H1 (cell line): Measurements from ENCODE around the gene KCNJ9. TPM values are rescaled to one million over a fixed set of nuclear protein-coding genes. Genes with fewer than 3 reads are reported as not detected.

Experiments
- CHD7 ChIP-seq: fragments of 300-600 bp; sonication (generic); IDR thresholded peaks from 2 replicates; pipeline ENCODE4 v1.7.1; 2012; ENCODE audit warnings: low read length, moderate library complexity, mild to moderate bottlenecking, inconsistent platforms; ENCODE audit not compliant: insufficient replicate concordance
- GTF2F1 ChIP-seq: IDR thresholded peaks from 2 replicates; pipeline ENCODE4 v1.6.1; 2012; ENCODE audit warnings: low read depth, low read length, improper control_type of control experiment, borderline replicate concordance
- NRF1 ChIP-seq: IDR thresholded peaks from 2 replicates; pipeline ENCODE4 v1.6.1; 2011; ENCODE audit warnings: mild to moderate bottlenecking, low read depth, low read length, improper control_type of control experiment
- RAD21 ChIP-seq, 2 experiments: IDR thresholded peaks in 1 of 2; conservative IDR thresholded peaks in 1 of 2; 2 replicates each; pipeline ENCODE4 v1.6.1; 2011; ENCODE audit warnings: low read depth in 2 of 2, low read length in 2 of 2, improper control_type of control experiment in 1 of 2, inconsistent platforms in 1 of 2, mild to moderate bottlenecking in 1 of 2, moderate library complexity in 1 of 2
- TCF12 ChIP-seq: IDR thresholded peaks from 2 replicates; pipeline ENCODE4 v1.6.1; 2011; ENCODE audit warnings: low read depth, mild to moderate bottlenecking, low read length
- polyA plus RNA-seq, 7 experiments: library from polyadenylated mRNA; depleted of rRNA in 3 of 7; stranded (reverse) in 5 of 7; unstranded in 2 of 7; fragments of >200 nt in 5 of 7; fragments of 200-250 nt in 2 of 7; gene quantifications; 1 replicate in 5 of 7; 2 replicates in 1 of 7; 4 replicates in 1 of 7; pipeline versions ENCODE4 v1.2.1 to v1.2.3, GENCODE V29; 2011 to 2013; ENCODE audit warnings: missing spikeins in 2 of 7, mixed read lengths in 2 of 7
- total RNA-seq: library from RNA; stranded (reverse); fragmentation: NEBNext Ultra II Directional; extraction: Animal tissue kit (Norgen Biotek cat#: 25700); gene quantifications from 2 replicates; pipeline ENCODE4 v1.2.1, GENCODE V29; 2021

The KCNJ9 gene
- total and polyA plus RNA-seq, 2 of the 8 experiments (the other 6 are each of a cell fraction or from before 2014, with no cell fraction given): 0.02 to 0.13 TPM

- no peak for TF ChIP-seq CHD7
- no peak for TF ChIP-seq GTF2F1
- TF ChIP-seq TCF12: no peak
- no peak for TF ChIP-seq RAD21 (IDR thresholded peaks at IDR 0.05 in 1 of 2, conservative IDR thresholded peaks at IDR 0.05 in 1 of 2; ENCODE audit: low read depth in 2 of 2, low read length in 2 of 2)
- no peak for TF ChIP-seq NRF1
Measured at GRCh38 chr1:160133990-160134770, 52.8 kb downstream of the KCNJ9 start (continued).
